GM19035 (cell line): ENCODE measurements around the gene MCOLN3.
A peak's percentile ranks its signal among the peaks of the same experiment; 100 is the strongest.
"Not testable (repeated sequence)": the region's sequence is repeated elsewhere in the genome, so short reads cannot be mapped to it uniquely, and the experiment has no call there.

Experiments
- ATAC-seq: cut with Tn5 transposase; IDR thresholded peaks from one replicate; pipeline ENCODE4 v1.9.1; 2021; ENCODE audit not compliant: unreplicated experiment

MCOLN3 gene

GRCh38 chr1:84995484-84996334 is 52.6 kb downstream of the MCOLN3 start:
- ATAC-seq = peak; percentile 64

GRCh38 chr1:84991097-84991920 is 57.0 kb downstream of the MCOLN3 start:
- ATAC-seq = peak; percentile 17

- ATAC-seq = peak; percentile 66
Measured at GRCh38 chr1:84988588-84988987, 59.7 kb downstream of the MCOLN3 start.

GRCh38 chr1:84986561-84986960 is 61.7 kb downstream of the MCOLN3 start:
- ATAC-seq = not testable (repeated sequence)

GRCh38 chr1:84985365-84985764 is 62.9 kb downstream of the MCOLN3 start:
- no peak for ATAC-seq

- ATAC-seq = no peak
Measured at GRCh38 chr1:84982395-84982794, 65.9 kb downstream of the MCOLN3 start.

GRCh38 chr1:84975035-84975434 is 73.3 kb downstream of the MCOLN3 start:
- peak; percentile 32 for ATAC-seq

GRCh38 chr1:84973498-84974334 is 74.6 kb downstream of the MCOLN3 start:
- peak; percentile 38 for ATAC-seq

- ATAC-seq = peak; percentile 31
Measured at GRCh38 chr1:84972377-84972987, 75.8 kb downstream of the MCOLN3 start.

GRCh38 chr1:84971957-84972356 is 76.3 kb downstream of the MCOLN3 start:
- no peak for ATAC-seq

- ATAC-seq = peak; percentile 44
Measured at GRCh38 chr1:84969489-84970250, 78.6 kb downstream of the MCOLN3 start.

- ATAC-seq = no peak
Measured at GRCh38 chr1:84968865-84969264, 79.4 kb downstream of the MCOLN3 start.

GRCh38 chr1:84968101-84968500 is 80.2 kb downstream of the MCOLN3 start:
- ATAC-seq = no peak
